SH-SY5Y (cell line): ENCODE data around the gene ANKRD53.

Experiments
- GATA2 ChIP-seq: IDR thresholded peaks from 2 replicates; pipeline ENCODE4 v1.6.1; 2011; ENCODE audit warnings: mild to moderate bottlenecking, low read depth, low read length
- GATA3 ChIP-seq: IDR thresholded peaks from 2 replicates; pipeline ENCODE4 v1.6.1; 2011; ENCODE audit warnings: low read depth, mild to moderate bottlenecking, low read length, moderate library complexity

Gene ANKRD53

GRCh38 chr2:70939001-70939838 lies 39.2 kb upstream of the ANKRD53 start:
- TF ChIP-seq GATA2 (no peak), GATA3 (no peak)

- TF ChIP-seq GATA2 (no peak), GATA3 (no peak)
Measured at GRCh38 chr2:70939839-70940580, 38.4 kb upstream of the ANKRD53 start.

DNA sequence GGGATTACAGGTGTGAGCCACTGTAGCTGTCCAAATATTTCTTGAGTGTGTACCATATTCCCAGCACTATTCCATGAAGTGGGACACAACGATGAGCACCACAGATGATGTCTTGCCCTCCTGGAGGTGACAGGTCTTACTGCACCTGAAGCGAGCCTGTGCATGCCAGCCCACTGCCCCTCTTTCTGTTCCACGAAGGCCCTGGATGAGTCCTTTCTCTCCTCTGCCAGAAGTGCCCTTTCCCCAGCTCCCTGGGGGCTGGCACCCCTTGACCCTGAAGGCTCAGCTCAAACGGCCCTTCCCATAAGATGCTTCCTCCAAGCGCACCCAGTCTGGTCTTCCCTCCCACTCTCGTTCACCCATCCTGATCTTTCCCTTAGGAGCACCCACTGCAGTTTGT lies 37.2 kb upstream of the ANKRD53 start:
- no peak for TF ChIP-seq GATA2
- no peak for TF ChIP-seq GATA3

GRCh38 chr2:70941701-70942100 lies 36.7 kb upstream of the ANKRD53 start:
- TF ChIP-seq GATA3, result no peak
- no peak for TF ChIP-seq GATA2

DNA sequence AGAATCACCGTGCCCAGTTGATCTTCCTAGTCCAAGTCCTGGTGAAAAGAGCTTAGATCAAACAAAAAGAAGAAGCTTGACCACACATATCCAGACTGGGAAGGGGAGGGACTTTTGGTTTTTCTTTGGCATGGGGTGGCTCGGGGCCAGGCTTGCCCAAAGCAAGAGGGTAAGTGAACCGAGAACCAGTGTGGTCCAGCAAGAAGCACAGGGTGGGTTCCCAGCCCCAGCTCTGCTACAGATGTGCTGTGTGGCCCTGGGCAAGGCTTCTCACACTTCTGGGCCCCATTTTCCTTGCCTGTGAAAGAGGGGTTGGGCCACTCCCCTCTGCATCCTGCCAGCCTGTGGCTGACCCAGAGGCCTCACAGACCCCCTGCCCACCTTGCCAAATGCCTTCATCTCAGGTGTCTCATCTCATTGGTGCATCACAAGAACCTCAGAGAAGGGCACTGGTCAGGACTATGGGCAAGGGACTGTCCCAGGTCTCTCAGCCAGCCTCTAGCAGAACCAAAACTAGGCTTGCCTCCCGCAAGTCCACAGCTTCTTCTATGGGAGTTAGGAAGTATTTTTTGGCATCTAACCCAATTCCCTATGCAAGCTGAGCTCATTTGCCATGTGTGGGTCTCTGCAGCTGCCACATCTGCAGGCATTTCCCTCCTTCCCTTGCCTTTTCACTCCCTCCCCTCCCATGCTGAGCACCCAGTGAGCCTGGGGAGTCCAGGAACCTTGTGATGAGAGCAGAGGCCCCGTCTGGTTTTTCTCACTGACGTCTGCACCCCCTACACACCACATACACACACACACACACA lies 35.8 kb upstream of the ANKRD53 start:
- no peak for TF ChIP-seq GATA3
- TF ChIP-seq GATA2, result no peak

GRCh38 chr2:70943205-70943871 lies 35.1 kb upstream of the ANKRD53 start:
- no peak for TF ChIP-seq GATA2

DNA sequence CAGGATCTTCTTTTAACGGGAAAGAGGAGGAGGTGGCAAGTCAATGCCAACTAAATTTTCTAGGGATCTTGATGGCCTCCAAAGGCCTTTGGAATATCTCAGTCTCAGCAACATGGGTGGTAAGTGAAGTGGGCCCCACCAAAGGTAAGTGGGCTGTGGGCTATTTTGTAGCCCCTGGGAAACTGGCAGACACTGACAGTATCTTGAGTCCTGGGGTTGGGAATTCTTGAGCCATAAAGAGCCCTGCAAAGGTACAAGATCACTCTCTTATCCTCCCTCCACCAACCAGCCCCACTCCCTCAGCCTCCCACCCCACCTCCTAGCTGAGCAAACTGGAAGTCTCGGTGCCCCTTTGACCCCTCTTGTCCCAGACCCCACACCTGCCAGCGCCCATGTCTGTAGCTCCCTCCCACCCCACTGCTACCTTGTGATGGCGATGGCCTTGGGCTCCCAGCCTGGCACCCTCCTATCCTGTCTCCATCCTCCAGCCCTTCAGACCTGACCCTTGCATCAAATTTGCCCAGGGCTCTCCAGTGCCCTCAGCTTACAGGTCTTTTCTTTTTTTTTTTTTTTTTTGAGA lies 34.2 kb upstream of the ANKRD53 start:
- no peak for TF ChIP-seq GATA2
- no peak for TF ChIP-seq GATA3

GRCh38 chr2:70946832-70947442 lies 31.5 kb upstream of the ANKRD53 start:
- TF ChIP-seq GATA3, result no peak
- no peak for TF ChIP-seq GATA2

DNA sequence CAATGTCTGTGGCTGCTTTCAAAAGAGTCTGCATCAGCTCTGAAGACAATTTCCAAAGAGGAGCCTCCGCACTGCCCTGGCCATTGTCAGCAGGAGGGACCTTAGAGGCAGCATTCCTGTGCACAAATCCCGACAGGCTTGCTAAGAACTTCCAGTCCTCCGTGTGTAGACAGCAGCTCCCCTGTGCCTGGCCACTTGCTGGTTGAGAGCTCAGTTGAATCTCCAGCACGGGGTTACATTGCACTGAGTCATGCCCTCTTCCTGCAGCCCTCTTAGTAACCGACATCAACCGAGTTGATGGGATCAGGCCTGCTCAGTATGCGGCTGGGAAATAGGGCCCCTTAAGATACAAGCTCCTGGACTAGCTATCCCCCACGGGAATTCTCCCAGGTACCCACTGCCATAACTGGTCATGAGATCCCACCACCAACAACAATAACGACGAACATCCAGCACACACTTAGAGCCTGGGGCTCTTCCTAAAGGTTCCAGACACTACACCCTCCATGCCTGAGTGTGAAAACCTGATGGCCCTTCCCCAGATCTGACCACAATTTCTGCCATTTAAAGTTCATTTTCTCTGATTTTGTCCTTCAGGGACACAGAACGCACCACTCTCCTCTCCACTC lies 30.8 kb upstream of the ANKRD53 start:
- no peak for TF ChIP-seq GATA2
- no peak for TF ChIP-seq GATA3

- TF ChIP-seq GATA2 (no peak), GATA3 (no peak)
Measured at GRCh38 chr2:70948337-70949003, 30.0 kb upstream of the ANKRD53 start.

GRCh38 chr2:70949086-70949485 lies 29.3 kb upstream of the ANKRD53 start:
- TF ChIP-seq GATA2, result no peak
- no peak for TF ChIP-seq GATA3

- TF ChIP-seq GATA3 (no peak), GATA2 (no peak)
Measured at GRCh38 chr2:70954886-70955285, 23.5 kb upstream of the ANKRD53 start.

DNA sequence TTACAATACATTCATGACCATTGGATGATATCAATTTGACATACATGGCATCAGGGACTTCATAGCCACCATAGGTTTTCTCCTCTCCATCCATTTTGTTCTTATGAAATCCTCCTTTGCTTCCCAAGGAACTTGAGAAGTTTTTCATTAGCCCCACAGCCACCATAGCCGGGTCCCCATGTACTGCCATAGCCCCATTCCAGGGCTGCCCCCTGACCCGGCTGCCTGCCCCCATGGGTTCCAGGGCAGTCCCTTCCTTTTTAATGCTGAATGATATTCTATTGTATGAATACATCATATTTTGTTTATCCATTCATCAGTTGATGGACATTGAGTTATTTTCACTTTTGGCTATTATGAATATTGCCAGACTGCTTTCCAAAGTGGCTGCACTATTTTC lies 22.3 kb upstream of the ANKRD53 start:
- TF ChIP-seq GATA2 (no peak), GATA3 (no peak)
